GM12875 (cell line): ENCODE measurements around the gene GABRR2.

ENCODE experiments used
- H3K4me3 ChIP-seq: one replicate; pipeline ENCODE4 v1.5.1; 2011; ENCODE audit warnings: low read depth, low read length, control low read depth
- CTCF ChIP-seq: IDR thresholded peaks from 2 replicates; pipeline ENCODE4 v1.5.1; 2011; ENCODE audit warnings: low read depth, mild to moderate bottlenecking, control low read depth, inconsistent platforms, low read length, moderate library complexity, borderline replicate concordance; ENCODE audit not compliant: insufficient read depth

GABRR2 gene

GRCh38 chr6:89348372-89348771 lies 33.3 kb upstream of the GABRR2 start:
- no peak overlapping the region for H3K4me3 ChIP-seq
- no peak for TF ChIP-seq CTCF

GRCh38 chr6:89347825-89348224 lies 32.7 kb upstream of the GABRR2 start:
- TF ChIP-seq CTCF, result no peak

GRCh38 chr6:89346433-89346832 lies 31.3 kb upstream of the GABRR2 start:
- no peak for TF ChIP-seq CTCF
- H3K4me3 ChIP-seq, result no peak overlapping the region

More at GRCh38 chr6:89347825-89348224, 32.7 kb upstream of the GABRR2 start:
- H3K4me3 ChIP-seq, result no peak overlapping the region

- no peak for TF ChIP-seq CTCF
- no peak overlapping the region for H3K4me3 ChIP-seq
Measured at GRCh38 chr6:89339565-89339964, 24.5 kb upstream of the GABRR2 start.

GRCh38 chr6:89335164-89335563 lies 20.1 kb upstream of the GABRR2 start:
- no peak for TF ChIP-seq CTCF
- H3K4me3 ChIP-seq, result no peak overlapping the region

- no peak for TF ChIP-seq CTCF
- H3K4me3 ChIP-seq, result no peak overlapping the region
Measured at GRCh38 chr6:89330910-89331309, 15.8 kb upstream of the GABRR2 start.

- TF ChIP-seq CTCF, result no peak
- H3K4me3 ChIP-seq, result no peak overlapping the region
Measured at GRCh38 chr6:89328976-89329375, 13.9 kb upstream of the GABRR2 start.
